Cardiac muscle cell (in vitro differentiated cells and primary cell): ENCODE measurements around the gene XPO6. TPM values are rescaled to one million over a fixed set of nuclear protein-coding genes. Genes with fewer than 3 reads are reported as not detected.

ENCODE experiments used
- DNase-seq, 2 donors: peaks; one replicate each; pipeline versions ENCODE4 v3.0.0 to v3.0.0-alpha.2; 2010 to 2017; ENCODE audit warnings: low read depth in 1 of 2, low spot score in 1 of 2
- H3K27ac ChIP-seq: fragments of 200-600 bp; sonication (generic); 2 replicates; pipeline ENCODE4 v1.5.1; 2016
- H3K27me3 ChIP-seq: fragments of 200-600 bp; sonication (generic); 2 replicates; pipeline ENCODE4 v1.6.0; 2016; ENCODE audit warnings: control low read depth
- H3K36me3 ChIP-seq: fragments of 200-600 bp; sonication (generic); 2 replicates; pipeline ENCODE4 v1.5.1; 2016; ENCODE audit warnings: control low read depth
- H3K4me1 ChIP-seq: fragments of 200-600 bp; sonication (generic); 2 replicates; pipeline ENCODE4 v1.8.1; 2017; ENCODE audit warnings: low read depth, mild to moderate bottlenecking, mixed run types
- H3K4me3 ChIP-seq: fragments of 200-600 bp; sonication (generic); 2 replicates; pipeline ENCODE4 v1.5.1; 2016; ENCODE audit warnings: mild to moderate bottlenecking
- H3K9me3 ChIP-seq: fragments of 200-600 bp; sonication (generic); 2 replicates; pipeline ENCODE4 v1.5.1; 2017; ENCODE audit warnings: low read depth, mild to moderate bottlenecking, control low read depth
- polyA plus RNA-seq: library from polyadenylated mRNA; unstranded; fragments of >200 nt; fragmentation: Nextera tagmentation; extraction: Ambion mirVana; gene quantifications from 2 replicates; pipeline ENCODE4 v1.2.1, GENCODE V29; 2016
- total RNA-seq: library from RNA; depleted of rRNA; stranded (reverse); fragments of >200 nt; gene quantifications from 2 replicates; pipeline ENCODE4 v1.2.3, GENCODE V29; 2016
- TF ChIP-seq, protein P1 (sequence below): IDR thresholded peaks from 2 replicates; pipeline ENCODE4 v1.5.1; 2012; ENCODE audit warnings: low read depth, mild to moderate bottlenecking, low read length

The XPO6 gene
- total and polyA plus RNA-seq, 2 experiments from 2014 or later, result 34.8 to 79.8 TPM

DNA sequence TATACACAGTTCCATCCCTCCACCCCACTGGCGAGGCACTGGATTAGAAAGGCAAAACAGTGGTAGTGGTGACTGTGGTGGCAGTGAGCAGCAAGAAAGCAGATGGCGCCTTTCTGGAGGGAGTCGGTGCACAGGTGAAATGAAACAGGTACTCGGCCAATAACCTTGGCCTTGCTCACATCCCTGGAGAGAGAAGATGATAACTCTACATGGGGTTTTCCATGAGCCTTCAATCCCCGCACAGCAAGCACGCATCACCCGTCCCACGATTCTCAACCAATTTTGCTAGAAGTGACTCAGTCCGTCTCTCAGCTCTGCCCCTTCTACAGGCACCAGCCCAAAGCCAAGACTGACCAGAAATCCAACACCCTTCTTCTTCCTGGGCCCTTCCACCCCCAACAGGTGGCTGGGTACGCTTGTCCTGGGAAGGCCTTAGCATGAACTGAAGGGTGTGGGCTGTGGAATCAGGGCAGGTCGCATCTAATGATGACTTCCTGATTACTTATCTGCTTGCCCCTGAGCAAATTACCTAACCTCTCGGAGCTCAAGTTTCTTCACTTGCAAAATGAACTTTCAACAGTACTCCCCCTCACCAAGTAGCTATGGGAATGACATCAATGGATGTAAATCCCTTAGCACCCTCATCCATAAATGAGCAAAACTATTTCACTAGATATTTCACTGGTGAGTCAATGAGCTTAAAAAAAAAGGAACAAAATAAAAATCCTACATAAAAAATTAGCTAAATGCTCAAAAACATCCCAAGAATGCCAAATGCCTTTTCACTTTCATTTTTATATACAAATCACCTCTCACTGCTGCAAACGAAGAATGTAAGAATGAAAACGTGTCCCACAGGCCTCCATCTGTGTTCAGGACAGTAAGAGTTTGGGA is 18.0 kb downstream of the XPO6 start:
- H3K36me3 ChIP-seq, result no peaks in the 10 kb centered on the region
- peak in 1 of 2 donors; percentile 85 for DNase-seq
- no peaks in the 10 kb centered on the region for H3K9me3 ChIP-seq
- H3K27me3 ChIP-seq, result no peaks in the 10 kb centered on the region
- no peak overlapping the region for H3K27ac ChIP-seq
- no peak overlapping the region for H3K4me3 ChIP-seq
- TF ChIP-seq, protein P1, sequence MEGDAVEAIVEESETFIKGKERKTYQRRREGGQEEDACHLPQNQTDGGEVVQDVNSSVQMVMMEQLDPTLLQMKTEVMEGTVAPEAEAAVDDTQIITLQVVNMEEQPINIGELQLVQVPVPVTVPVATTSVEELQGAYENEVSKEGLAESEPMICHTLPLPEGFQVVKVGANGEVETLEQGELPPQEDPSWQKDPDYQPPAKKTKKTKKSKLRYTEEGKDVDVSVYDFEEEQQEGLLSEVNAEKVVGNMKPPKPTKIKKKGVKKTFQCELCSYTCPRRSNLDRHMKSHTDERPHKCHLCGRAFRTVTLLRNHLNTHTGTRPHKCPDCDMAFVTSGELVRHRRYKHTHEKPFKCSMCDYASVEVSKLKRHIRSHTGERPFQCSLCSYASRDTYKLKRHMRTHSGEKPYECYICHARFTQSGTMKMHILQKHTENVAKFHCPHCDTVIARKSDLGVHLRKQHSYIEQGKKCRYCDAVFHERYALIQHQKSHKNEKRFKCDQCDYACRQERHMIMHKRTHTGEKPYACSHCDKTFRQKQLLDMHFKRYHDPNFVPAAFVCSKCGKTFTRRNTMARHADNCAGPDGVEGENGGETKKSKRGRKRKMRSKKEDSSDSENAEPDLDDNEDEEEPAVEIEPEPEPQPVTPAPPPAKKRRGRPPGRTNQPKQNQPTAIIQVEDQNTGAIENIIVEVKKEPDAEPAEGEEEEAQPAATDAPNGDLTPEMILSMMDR, result no peak
- H3K4me1 ChIP-seq, result no peaks in the 10 kb centered on the region

DNA sequence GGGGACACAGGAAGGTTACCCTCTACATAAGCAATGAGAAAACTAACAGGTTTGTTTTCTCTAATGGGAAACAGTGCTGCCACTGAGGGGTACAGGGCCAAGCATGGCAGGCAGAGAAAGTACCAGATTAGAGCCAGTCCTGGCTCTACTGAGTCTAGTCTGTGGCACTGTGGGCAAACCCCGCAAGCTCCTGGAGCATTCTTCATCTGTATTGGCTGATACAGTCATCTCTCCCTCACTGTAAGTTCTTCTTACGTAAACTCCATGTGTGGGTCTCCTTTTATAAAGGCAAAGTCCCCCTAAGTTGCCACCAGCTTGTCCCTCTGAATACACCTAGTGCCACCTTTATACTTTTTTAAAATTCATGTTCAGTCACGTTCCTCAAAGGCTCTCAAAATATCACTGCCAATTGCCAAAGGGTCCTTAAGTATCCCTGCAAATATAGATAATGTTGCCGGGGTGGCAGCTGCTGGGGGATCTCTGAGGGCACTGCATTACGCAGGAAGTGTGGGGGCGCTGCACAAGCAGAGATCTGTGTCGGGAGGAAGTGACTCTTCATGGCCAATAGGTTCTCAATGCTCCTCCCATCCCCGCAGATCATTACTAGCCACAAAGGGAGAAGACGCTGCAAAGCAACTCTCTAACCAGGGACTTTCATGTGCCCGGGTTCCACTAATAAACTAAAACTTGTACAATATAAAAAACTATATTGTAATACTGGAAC is 18.8 kb downstream of the XPO6 start:
- H3K4me3 ChIP-seq, result no peak overlapping the region
- no peaks in the 10 kb centered on the region for H3K27me3 ChIP-seq
- H3K9me3 ChIP-seq, result no peaks in the 10 kb centered on the region
- TF ChIP-seq, protein P1, result no peak
- H3K4me1 ChIP-seq, result no peaks in the 10 kb centered on the region
- H3K36me3 ChIP-seq, result no peaks in the 10 kb centered on the region
- H3K27ac ChIP-seq, result no peak overlapping the region
- no peak for DNase-seq

DNA sequence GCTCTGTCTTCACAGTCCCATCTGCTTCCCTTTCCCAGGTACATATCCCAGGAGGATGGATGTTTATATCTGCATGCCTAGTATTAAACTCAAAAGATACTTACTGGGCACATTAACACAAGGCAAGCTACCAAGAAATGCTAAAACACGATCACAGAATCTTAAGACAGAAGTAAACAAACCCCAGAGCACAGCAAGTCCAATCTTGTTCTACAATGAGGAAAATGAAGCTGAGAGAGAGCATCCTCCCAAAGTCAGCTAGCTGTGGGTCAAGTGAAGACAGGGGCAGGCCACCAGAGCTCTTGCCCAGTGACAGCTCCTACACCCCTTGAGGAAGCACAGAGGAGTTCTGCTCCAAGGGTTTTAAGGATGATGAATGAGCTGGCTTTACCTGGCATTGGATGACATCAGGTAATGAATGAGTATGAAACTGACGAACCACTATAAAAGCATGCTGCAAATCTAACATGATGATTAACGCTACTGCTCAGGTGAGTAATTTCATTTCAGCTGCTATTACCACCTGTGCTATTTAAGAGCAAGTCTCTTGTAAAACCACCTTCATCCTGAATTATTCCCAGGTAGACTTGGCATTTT is 20.3 kb downstream of the XPO6 start:
- no peaks in the 10 kb centered on the region for H3K4me1 ChIP-seq
- H3K27me3 ChIP-seq, result no peaks in the 10 kb centered on the region
- no peak overlapping the region for H3K27ac ChIP-seq
- no peaks in the 10 kb centered on the region for H3K36me3 ChIP-seq
- TF ChIP-seq, protein P1, result no peak
- no peak overlapping the region for H3K4me3 ChIP-seq
- no peak for DNase-seq
- no peaks in the 10 kb centered on the region for H3K9me3 ChIP-seq

DNA sequence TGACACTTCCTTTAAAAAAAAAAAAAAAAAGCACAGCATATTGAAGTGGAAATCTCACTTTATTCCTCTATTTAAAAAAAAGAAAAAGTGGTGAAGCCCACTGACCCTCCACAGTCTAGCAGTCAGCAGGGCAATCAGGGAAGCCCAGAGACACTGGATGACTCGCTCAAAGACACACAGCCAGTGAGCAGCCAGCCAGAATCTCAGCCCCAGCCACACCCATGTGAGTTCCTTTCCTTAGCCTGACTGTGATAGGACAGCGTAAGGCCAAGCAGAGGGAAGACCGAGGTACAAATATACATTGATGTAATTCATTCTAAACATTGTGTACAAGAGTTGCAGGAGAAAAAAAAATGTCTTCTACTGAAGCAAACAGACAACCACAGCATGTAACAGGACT is 22.5 kb downstream of the XPO6 start:
- DNase-seq, result no peak
- TF ChIP-seq, protein P1, result no peak
- no peaks in the 10 kb centered on the region for H3K27me3 ChIP-seq

DNA sequence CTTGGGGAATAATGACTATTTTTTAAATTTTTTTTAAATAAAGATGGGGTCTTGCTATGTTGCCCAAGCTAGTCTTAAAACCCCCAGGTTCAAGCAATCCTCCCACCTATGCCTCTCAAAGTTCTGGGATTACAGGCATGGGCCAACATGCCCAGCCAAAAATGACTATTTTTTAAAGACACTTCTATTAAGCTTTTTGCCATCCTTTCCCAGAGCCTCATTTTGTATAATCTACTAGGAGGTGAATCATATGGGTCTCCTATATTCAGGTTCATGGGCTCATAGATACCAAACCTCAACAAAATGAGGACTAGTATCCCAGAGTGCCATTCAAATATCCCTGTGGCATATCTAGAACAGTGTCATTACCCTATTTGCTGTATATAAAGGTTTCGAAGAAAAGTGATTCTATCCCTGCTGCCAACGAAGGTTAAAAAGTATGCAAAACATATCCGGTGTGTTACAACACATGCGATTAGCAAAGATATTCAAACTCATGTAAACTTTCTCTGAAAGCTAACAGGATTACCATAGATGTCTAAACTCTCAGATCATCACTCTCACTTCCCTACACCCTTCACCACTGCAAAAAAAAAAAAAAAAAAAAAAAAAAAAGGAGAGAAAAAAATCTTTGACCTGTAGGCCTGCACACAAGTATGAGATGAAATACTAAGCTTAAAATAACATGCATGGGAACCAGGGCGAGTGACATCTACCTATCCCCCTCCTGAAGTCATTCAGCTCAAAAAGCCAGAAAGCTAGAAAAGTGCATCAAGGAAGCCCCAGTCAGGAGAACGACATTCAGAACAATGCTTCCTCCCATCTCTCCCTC is 23.5 kb downstream of the XPO6 start:
- Histone ChIP-seq H3K4me3 (no peak overlapping the region), H3K9me3 (no peaks in the 10 kb centered on the region), H3K4me1 (no peaks in the 10 kb centered on the region), H3K36me3 (no peaks in the 10 kb centered on the region), H3K27me3 (no peaks in the 10 kb centered on the region), H3K27ac (no peak overlapping the region)
- TF ChIP-seq, protein P1, result no peak
- peak in 1 of 2 donors; percentile 23 for DNase-seq

More for the DNA sequence above, 22.5 kb downstream of the XPO6 start:
- no peak overlapping the region for H3K4me3 ChIP-seq
- H3K9me3 ChIP-seq, result no peaks in the 10 kb centered on the region
- H3K4me1 ChIP-seq, result no peaks in the 10 kb centered on the region
- H3K36me3 ChIP-seq, result no peaks in the 10 kb centered on the region
- H3K27ac ChIP-seq, result no peak overlapping the region
